Neuronal stem cell (in vitro differentiated cells): ENCODE data around the gene GRIA1.

Experiments used
- DNase-seq: peaks from one replicate; pipeline ENCODE4 v3.0.0-alpha.2; 2013; ENCODE audit warnings: low spot score
- H2AFZ ChIP-seq: one replicate; pipeline ENCODE4 v1.6.1; 2013; ENCODE audit warnings: mild to moderate bottlenecking, low read length, inconsistent platforms
- H2AK5ac ChIP-seq: 2 replicates; pipeline ENCODE4 v1.6.1; 2013; ENCODE audit warnings: low read depth, mild to moderate bottlenecking, inconsistent platforms, low read length, moderate library complexity, mixed read lengths
- H2BK120ac ChIP-seq: 2 replicates; pipeline ENCODE4 v1.6.1; 2013; ENCODE audit warnings: low read depth, mild to moderate bottlenecking, inconsistent platforms, low read length, moderate library complexity, mixed read lengths
- H2BK12ac ChIP-seq: one replicate; pipeline ENCODE4 v1.6.1; 2013; ENCODE audit warnings: low read length, inconsistent platforms
- H2BK15ac ChIP-seq: 2 replicates; pipeline ENCODE4 v1.6.1; 2013; ENCODE audit warnings: mild to moderate bottlenecking, low read length, inconsistent platforms, mixed read lengths
- H2BK5ac ChIP-seq: one replicate; pipeline ENCODE4 v1.6.1; 2013; ENCODE audit warnings: inconsistent platforms, mild to moderate bottlenecking, low read length, moderate library complexity
- H3K14ac ChIP-seq: one replicate; pipeline ENCODE4 v1.6.1; 2013; ENCODE audit warnings: low read length, inconsistent platforms
- H3K18ac ChIP-seq: 2 replicates; pipeline ENCODE4 v1.6.1; 2013; ENCODE audit warnings: low read length, inconsistent platforms
- H3K23ac ChIP-seq: 2 replicates; pipeline ENCODE4 v1.6.1; 2013; ENCODE audit warnings: low read depth, mild to moderate bottlenecking, mixed read lengths, low read length, inconsistent platforms; ENCODE audit not compliant: poor library complexity
- H3K27ac ChIP-seq: replicated peaks from 3 replicates; pipeline ENCODE4 v1.5.1; 2013; ENCODE audit warnings: low read length, inconsistent platforms
- H3K27me3 ChIP-seq, 3 experiments: 2 replicates each; pipeline ENCODE4 v1.6.1; 2013; ENCODE audit warnings: low read length in 3 of 3, mild to moderate bottlenecking in 2 of 3, inconsistent platforms in 1 of 3, low read depth in 1 of 3, mixed read lengths in 1 of 3, moderate library complexity in 1 of 3; ENCODE audit not compliant: control insufficient read depth in 3 of 3, insufficient read depth in 3 of 3
- H3K36me3 ChIP-seq, 2 donors: replicated peaks in 1 of 2; 2 replicates each; pipeline ENCODE4 v1.6.1; 2013; ENCODE audit warnings: low read length in 2 of 2; ENCODE audit not compliant: control insufficient read depth in 2 of 2, insufficient read depth in 2 of 2
- H3K4ac ChIP-seq: 2 replicates; pipeline ENCODE4 v1.6.1; 2013; ENCODE audit warnings: inconsistent platforms, mild to moderate bottlenecking, low read length, moderate library complexity
- H3K4me1 ChIP-seq, 2 donors: 1 replicate in 1 of 2; 2 replicates in 1 of 2; pipeline ENCODE4 v1.6.1; 2013; ENCODE audit warnings: low read length in 2 of 2, low read depth in 1 of 2; ENCODE audit not compliant: control insufficient read depth in 2 of 2, insufficient read depth in 1 of 2
- H3K4me2 ChIP-seq: one replicate; pipeline ENCODE4 v1.6.1; 2013; ENCODE audit warnings: mild to moderate bottlenecking, low read length, inconsistent platforms; ENCODE audit not compliant: insufficient read depth, poor library complexity, severe bottlenecking
- H3K4me3 ChIP-seq, 2 donors: 2 replicates each; pipeline ENCODE4 v1.5.1; 2013; ENCODE audit warnings: low read length in 2 of 2, mild to moderate bottlenecking in 2 of 2, inconsistent platforms in 1 of 2, moderate library complexity in 1 of 2
- H3K79me1 ChIP-seq: one replicate; pipeline ENCODE4 v1.6.1; 2013; ENCODE audit warnings: low read depth, mild to moderate bottlenecking, inconsistent platforms, low read length, moderate library complexity
- H3K9ac ChIP-seq: one replicate; pipeline ENCODE4 v1.6.1; 2013; ENCODE audit warnings: mild to moderate bottlenecking, low read depth, low read length, inconsistent platforms; ENCODE audit not compliant: poor library complexity
- H3K9me3 ChIP-seq, 2 donors: replicated peaks in 1 of 2; 2 replicates each; pipeline versions ENCODE3 to v1.6.1; 2013; ENCODE audit warnings: low read length in 2 of 2, mild to moderate bottlenecking in 2 of 2, inconsistent platforms in 1 of 2, low read depth in 1 of 2, mixed read lengths in 1 of 2, moderate library complexity in 1 of 2; ENCODE audit not compliant: control insufficient read depth in 2 of 2, insufficient read depth in 1 of 2
- H4K8ac ChIP-seq: one replicate; pipeline ENCODE4 v1.6.1; 2013; ENCODE audit warnings: low read depth, mild to moderate bottlenecking, inconsistent platforms, low read length, moderate library complexity
- H4K91ac ChIP-seq: one replicate; pipeline ENCODE4 v1.6.1; 2013; ENCODE audit warnings: low read length, low read depth, mild to moderate bottlenecking, inconsistent platforms; ENCODE audit not compliant: poor library complexity
- WGBS, 2 donors: extraction: QIAGEN DNeasy Blood & Tissue Kit; methylation state at CpG; one replicate each; pipeline ENCODE4 v1.1.7; 2013; ENCODE audit warnings: missing lambda C conversion rate in 2 of 2, mixed read lengths in 1 of 2; ENCODE audit not compliant: insufficient read length in 2 of 2, insufficient replicate concordance in 1 of 2; ENCODE audit errors: extremely low coverage in 2 of 2; 5-methylcytosine and 5-hydroxymethylcytosine counted together

GRIA1 gene

DNA sequence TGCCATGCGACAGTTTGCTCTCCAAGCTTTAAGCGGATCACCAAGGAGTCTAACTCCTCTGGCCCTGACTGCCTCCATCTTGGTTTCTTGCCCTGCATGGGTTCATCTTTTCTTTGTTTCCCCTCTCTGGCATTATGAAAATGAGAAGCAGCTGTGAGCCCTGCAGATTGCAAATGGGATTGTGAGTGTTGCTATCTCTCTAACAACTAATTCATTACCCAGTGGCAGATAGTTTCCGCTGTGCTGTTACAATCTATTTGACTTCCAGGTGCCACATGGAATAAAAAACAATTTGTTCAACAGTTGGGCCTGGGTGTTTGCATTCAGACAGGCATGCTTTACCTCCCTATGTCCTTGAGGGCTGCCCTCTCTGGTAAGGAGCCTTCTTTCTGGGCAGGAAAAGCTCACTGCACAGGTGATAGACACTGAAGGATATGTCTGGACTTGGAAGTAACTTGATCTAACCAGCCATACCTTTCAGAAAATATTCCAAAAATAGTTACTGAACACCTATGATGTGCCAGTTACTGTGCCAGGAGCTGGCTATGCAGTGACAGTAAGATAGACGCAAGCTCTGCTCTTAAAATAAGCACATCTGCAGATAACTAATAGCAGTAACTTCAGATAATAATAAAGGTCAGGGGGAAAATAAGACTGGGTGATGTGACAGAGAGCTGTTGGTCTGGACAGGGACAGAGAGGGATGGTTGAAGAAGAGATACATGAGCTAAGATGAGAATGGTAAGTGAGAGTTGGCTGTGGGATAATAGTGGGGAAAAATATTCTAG, 40.1 kb downstream of the GRIA1 start:
- Histone ChIP-seq H3K4ac (no peak overlapping the region), H3K4me2 (no peak overlapping the region), H2BK12ac (no peak overlapping the region), H2BK15ac (no peak overlapping the region), H4K91ac (no peak overlapping the region), H3K4me1 (peaks cover 1 to 5% of the 10 kb centered on the region in 2 donors), H3K27ac (no peak overlapping the region), H3K9me3 (no peaks in the 10 kb centered on the region), H3K4me3 (no peak overlapping the region), H2AFZ (no peak overlapping the region), H3K14ac (no peak overlapping the region), H3K79me1 (no peaks in the 10 kb centered on the region), H3K23ac (no peak overlapping the region), H3K9ac (no peak overlapping the region), H4K8ac (no peak overlapping the region), H3K36me3 (no peaks in the 10 kb centered on the region), H3K27me3 (no peaks in the 10 kb centered on the region), H2AK5ac (no peak overlapping the region), H2BK120ac (no peak overlapping the region), H2BK5ac (no peak overlapping the region), H3K18ac (no peak overlapping the region)
- no CpG with 5 or more reads among the region's 4 CpGs for WGBS, 2 donors
- no peak for DNase-seq

DNA sequence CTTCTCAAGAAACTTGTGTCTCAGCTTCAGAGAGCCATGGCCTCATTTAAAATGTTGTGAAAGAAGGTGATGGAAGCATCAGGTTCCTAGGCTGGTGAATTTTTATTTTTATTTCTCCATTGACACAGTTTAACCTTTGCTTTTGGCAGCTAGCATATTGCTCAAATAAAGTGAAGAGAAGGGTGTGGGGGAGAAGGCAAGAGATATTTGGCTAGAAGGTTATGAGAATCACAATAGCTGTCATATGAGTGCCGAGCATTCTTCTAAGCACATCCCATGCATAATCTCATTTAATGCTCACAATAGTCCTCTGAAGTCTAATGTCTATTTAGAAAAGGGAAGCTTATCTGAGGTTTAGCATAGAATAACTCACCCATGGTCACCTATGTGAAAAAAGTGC, 43.1 kb downstream of the GRIA1 start:
- Histone ChIP-seq H3K79me1 (no peaks in the 10 kb centered on the region), H3K23ac (no peak overlapping the region), H3K9ac (no peak overlapping the region), H2BK15ac (no peak overlapping the region), H2AFZ (no peak overlapping the region), H3K9me3 (no peaks in the 10 kb centered on the region), H3K36me3 (no peaks in the 10 kb centered on the region), H4K91ac (no peak overlapping the region), H2BK12ac (no peak overlapping the region), H2AK5ac (no peak overlapping the region), H3K27me3 (no peaks in the 10 kb centered on the region), H3K4me2 (no peak overlapping the region), H3K14ac (no peak overlapping the region), H3K4me3 (no peak overlapping the region), H3K18ac (no peak overlapping the region), H3K4ac (no peak overlapping the region), H4K8ac (no peak overlapping the region), H3K4me1 (peaks cover 19 to 22% of the 10 kb centered on the region in 2 donors), H2BK120ac (no peak overlapping the region), H2BK5ac (no peak overlapping the region), H3K27ac (no peak overlapping the region)
- WGBS, 2 donors = no CpG with 5 or more reads among the region's 1 CpG
- no peak for DNase-seq

DNA sequence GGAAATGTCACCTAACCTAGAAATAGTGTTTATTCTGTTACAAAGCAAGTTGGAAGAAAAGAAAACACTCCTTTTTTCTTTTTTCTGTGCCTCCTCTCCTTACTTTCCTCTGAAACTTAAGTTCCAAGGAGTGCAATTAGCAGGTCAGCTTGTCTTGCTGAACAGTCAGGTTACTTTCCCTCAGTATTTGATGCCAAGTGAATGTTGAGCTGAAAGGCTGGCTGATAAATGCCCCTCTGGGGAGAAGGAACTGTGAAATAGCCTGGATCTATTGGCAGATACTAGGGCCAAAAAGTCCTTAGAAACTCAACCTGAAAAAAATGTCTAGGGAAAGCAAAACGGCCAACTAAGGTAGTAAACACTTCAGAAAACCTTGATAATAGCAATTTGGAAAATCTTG, 43.6 kb downstream of the GRIA1 start:
- no CpG with 5 or more reads among the region's 1 CpG for WGBS, 2 donors

DNA sequence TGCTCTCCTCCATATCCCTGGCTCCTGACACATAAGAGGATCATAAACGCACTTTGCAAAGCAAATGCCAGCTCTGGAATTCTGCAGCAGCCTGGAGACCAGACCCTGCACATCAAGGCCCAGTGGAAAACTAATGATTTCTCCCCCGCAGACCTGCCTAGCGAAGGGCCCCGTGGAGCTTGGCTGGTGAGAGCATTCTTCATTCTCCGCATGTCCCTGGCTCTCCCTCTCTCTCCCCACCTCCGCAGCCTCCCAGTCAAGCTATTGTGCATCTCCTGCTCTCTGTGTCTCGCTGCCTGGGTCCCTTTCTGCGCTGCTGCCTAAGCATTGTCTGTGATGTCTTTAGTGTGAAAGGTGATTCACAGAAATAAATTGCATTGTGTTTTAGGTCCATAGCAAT, 46.7 kb downstream of the GRIA1 start:
- H2BK12ac ChIP-seq = no peak overlapping the region
- no CpG with 5 or more reads among the region's 8 CpGs for WGBS, 2 donors
- no peak overlapping the region for H2BK120ac ChIP-seq
- H3K14ac ChIP-seq = no peak overlapping the region
- no peak overlapping the region for H3K23ac ChIP-seq
- no peaks in the 10 kb centered on the region for H3K27me3 ChIP-seq
- H3K4me2 ChIP-seq = no peak overlapping the region
- no peak overlapping the region for H3K27ac ChIP-seq
- DNase-seq = no peak
- no peak overlapping the region for H3K4ac ChIP-seq
- H2BK5ac ChIP-seq = no peak overlapping the region
- no peak overlapping the region for H4K91ac ChIP-seq
- no peak overlapping the region for H4K8ac ChIP-seq
- peak overlapping the region; percentile 5 for H2AFZ ChIP-seq
- no peaks in the 10 kb centered on the region for H3K9me3 ChIP-seq
- no peak overlapping the region for H3K4me3 ChIP-seq
- H3K36me3 ChIP-seq = no peaks in the 10 kb centered on the region
- peaks cover 24 to 25% of the 10 kb centered on the region in 2 donors for H3K4me1 ChIP-seq
- no peak overlapping the region for H2BK15ac ChIP-seq
- H3K9ac ChIP-seq = no peak overlapping the region
- peak overlapping the region; percentile 32 for H3K18ac ChIP-seq
- no peaks in the 10 kb centered on the region for H3K79me1 ChIP-seq
- H2AK5ac ChIP-seq = no peak overlapping the region

More for the DNA sequence above, 43.6 kb downstream of the GRIA1 start:
- H2BK12ac ChIP-seq = no peak overlapping the region
- H3K27ac ChIP-seq = no peak overlapping the region
- no peak for DNase-seq
- H4K91ac ChIP-seq = no peak overlapping the region
- no peak overlapping the region for H3K23ac ChIP-seq
- no peak overlapping the region for H3K4me3 ChIP-seq
- H3K4ac ChIP-seq = no peak overlapping the region
- no peak overlapping the region for H3K18ac ChIP-seq
- H3K36me3 ChIP-seq = no peaks in the 10 kb centered on the region
- H3K9me3 ChIP-seq = no peaks in the 10 kb centered on the region
- no peak overlapping the region for H3K14ac ChIP-seq
- H2AFZ ChIP-seq = no peak overlapping the region
- no peak overlapping the region for H2AK5ac ChIP-seq
- no peak overlapping the region for H3K9ac ChIP-seq
- no peak overlapping the region for H2BK120ac ChIP-seq
- no peak overlapping the region for H2BK15ac ChIP-seq
- no peak overlapping the region for H3K4me2 ChIP-seq
- no peaks in the 10 kb centered on the region for H3K27me3 ChIP-seq
- peaks cover 19 to 22% of the 10 kb centered on the region in 2 donors for H3K4me1 ChIP-seq
- H4K8ac ChIP-seq = no peak overlapping the region
- no peak overlapping the region for H2BK5ac ChIP-seq
- no peaks in the 10 kb centered on the region for H3K79me1 ChIP-seq
